ENCODE data around the gene NT5C3A. TPM values are rescaled to one million over a fixed set of nuclear protein-coding genes. Genes with fewer than 3 reads are reported as not detected.

The NT5C3A gene
- total and polyA plus RNA-seq, 2 of the 13 experiments (the other 11 are each of a cell fraction or from before 2014, with no cell fraction given), result 16.9 to 34.0 TPM

DNA sequence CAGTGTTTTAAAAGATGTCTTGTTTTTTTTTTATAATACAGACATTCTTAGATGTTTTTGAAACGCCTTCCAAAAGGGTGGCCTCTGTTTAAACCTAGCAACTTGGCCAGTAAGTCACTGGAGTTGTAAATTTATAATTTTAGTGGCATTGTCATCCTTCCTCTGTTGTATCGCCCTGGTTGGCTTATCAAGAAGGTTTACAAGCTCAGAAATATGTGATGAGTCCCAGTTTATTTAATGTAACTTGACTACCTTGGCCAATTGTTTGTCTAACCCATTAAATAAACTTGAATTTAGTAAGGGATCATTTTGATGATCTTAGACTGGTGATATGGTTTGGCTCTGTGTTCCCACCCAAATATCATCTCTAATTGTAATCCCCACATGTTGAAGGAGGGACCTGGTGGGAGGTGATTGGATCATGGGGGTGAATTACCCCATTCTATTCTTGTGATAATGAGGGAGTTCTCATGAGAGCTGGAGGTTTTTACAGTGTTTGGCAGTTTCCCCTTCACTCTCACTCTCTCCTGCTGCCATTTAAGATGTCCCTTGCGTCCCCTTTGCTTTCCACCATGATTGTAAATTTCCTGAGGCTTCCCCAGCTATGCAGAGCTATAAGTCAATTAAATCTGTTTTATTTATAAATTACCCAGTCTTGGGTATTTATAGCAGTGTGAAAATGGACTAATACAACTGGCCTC is 13.4 kb upstream of the NT5C3A start (continued):
- TF ChIP-seq, protein P1, sequence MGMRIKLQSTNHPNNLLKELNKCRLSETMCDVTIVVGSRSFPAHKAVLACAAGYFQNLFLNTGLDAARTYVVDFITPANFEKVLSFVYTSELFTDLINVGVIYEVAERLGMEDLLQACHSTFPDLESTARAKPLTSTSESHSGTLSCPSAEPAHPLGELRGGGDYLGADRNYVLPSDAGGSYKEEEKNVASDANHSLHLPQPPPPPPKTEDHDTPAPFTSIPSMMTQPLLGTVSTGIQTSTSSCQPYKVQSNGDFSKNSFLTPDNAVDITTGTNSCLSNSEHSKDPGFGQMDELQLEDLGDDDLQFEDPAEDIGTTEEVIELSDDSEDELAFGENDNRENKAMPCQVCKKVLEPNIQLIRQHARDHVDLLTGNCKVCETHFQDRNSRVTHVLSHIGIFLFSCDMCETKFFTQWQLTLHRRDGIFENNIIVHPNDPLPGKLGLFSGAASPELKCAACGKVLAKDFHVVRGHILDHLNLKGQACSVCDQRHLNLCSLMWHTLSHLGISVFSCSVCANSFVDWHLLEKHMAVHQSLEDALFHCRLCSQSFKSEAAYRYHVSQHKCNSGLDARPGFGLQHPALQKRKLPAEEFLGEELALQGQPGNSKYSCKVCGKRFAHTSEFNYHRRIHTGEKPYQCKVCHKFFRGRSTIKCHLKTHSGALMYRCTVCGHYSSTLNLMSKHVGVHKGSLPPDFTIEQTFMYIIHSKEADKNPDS (CRISPR knock-in tag; IDR thresholded peaks at IDR 0.05), result no peak
- no peak for TF ChIP-seq THYN1 (CRISPR knock-in tag; IDR thresholded peaks at IDR 0.05; ENCODE audit: borderline replicate concordance, low read depth)
- TF ChIP-seq ZNF546 (CRISPR knock-in tag; conservative IDR thresholded peaks at IDR 0.05), result no peak
- TF ChIP-seq ZNF124 (CRISPR knock-in tag; IDR thresholded peaks at IDR 0.05), result no peak
- no peak for TF ChIP-seq HIVEP1 (CRISPR knock-in tag; IDR thresholded peaks at IDR 0.05)

DNA sequence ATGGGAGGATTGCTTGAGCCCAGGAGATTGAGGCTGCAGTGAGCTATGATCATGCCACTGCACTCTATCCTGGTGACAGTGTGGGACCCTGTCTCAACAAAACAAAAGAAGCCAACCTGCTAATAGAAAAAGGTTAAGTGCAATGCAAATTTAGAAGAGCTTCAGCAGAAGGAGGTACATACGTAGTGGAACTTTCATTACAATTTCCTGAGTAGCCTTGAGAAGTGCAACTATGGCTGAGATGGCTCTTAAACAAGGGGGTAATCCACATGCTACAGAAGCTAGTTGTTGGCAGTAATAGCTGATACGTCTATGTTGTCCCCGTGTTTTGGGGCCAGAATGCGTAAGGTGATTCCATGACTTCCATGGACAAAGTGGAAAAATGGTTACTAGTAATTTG is 10.7 kb upstream of the NT5C3A start:
- no peak overlapping the region for H3K4me3 ChIP-seq (replicated peaks in 1 of 3; ENCODE audit: insufficient read depth in 1 of 3, low read depth in 2 of 3, low read length in 3 of 3)
- BruUV-seq (replicated peaks), result no TSS peak
- no peaks in the 10 kb centered on the region for H4K20me1 ChIP-seq (ENCODE audit: insufficient read depth, low read length)
- CTCF ChIA-PET (ENCODE audit: low intra/inter-chr PET ratio, low total read pairs), result no interaction called here
- H3K79me2 ChIP-seq (ENCODE audit: insufficient read depth, low read length), result no peaks in the 10 kb centered on the region
- peaks cover 0 to 8% of the 10 kb centered on the region in 2 experiments; a peak in 2 of 5 replicates for H3K27me3 ChIP-seq (ENCODE audit: control insufficient read depth in 1 of 2, insufficient read depth in 2 of 2, low read length in 2 of 2)
- POLR2A ChIA-PET, result interaction anchor here (1.6 kb wide), 1 partner anchor 10 kb away, joined by 7 read pairs; the partner anchor contains the start of gene NT5C3A
- ATAC-seq (no peak), DNase-seq (ENCODE audit: low spot score) (no peak), FAIRE-seq (no peak)
- H3K27ac ChIP-seq (ENCODE audit: extremely low read length, insufficient read depth, low read length), result no peak overlapping the region
- peaks cover 13% of the 10 kb centered on the region; the same call in 1 of the 2 replicates for H3K4me1 ChIP-seq (ENCODE audit: insufficient read depth, low read length)
- WGBS (ENCODE audit: low lambda C conversion rate), result 83% methylated on average over 4 of the region's 4 CpGs
- H3K9ac ChIP-seq (ENCODE audit: insufficient read depth, low read depth, low read length), result no peak overlapping the region
- no peaks in the 10 kb centered on the region for H3K36me3 ChIP-seq (replicated peaks in 1 of 2; ENCODE audit: control insufficient read depth in 1 of 2, insufficient read depth in 2 of 2, low read length in 2 of 2)
- intact Hi-C loops (cut with micrococcal nuclease; ENCODE audit: unreplicated experiment), result no loop called here
- no peak overlapping the region for H3K4me2 ChIP-seq (ENCODE audit: low read depth, low read length)
- in situ Hi-C loops (cut with HindIII; ENCODE audit: extremely low pct_ligation_motif_present, low pct_unique_long_range_greater_than_20kb), result no loop called here
- H2AFZ ChIP-seq (ENCODE audit: low read length), result no peak overlapping the region
- TF ChIP-seq ZNF496 (CRISPR knock-in tag; IDR thresholded peaks at IDR 0.05; ENCODE audit: insufficient replicate concordance) (no peak), ZNF788 (CRISPR knock-in tag; IDR thresholded peaks at IDR 0.05; ENCODE audit: borderline replicate concordance) (no peak), SP140L (CRISPR knock-in tag; IDR thresholded peaks at IDR 0.05; ENCODE audit: borderline replicate concordance) (no peak), SRSF4 (IDR thresholded peaks at IDR 0.05; ENCODE audit: low read depth, low read length, poor library complexity, severe bottlenecking) (no peak)
- peaks cover 27% of the 10 kb centered on the region for H3K9me3 ChIP-seq (ENCODE audit: low read length)

Measured in HepG2 (cell line).